ENCODE results near the gene DOCK4.

Gene DOCK4

DNA sequence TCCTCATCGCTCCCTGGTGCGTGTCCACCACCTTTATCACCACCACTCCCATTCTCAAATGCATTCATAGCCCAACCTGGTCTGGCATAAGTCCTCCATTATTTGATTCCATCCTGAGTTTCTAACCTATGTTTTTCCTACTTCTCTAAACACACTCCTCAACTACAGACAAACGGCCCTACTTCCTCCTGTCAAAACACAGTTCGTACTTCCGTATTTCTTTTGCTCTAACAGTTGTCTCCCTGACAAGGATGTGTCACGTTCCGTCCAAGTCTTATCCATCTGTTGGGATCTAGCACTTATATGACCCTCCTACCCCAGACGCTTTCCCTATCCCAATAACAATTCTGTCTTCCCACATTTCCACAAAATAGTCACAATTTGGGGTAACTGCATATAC lies 46.8 kb downstream of the DOCK4 start:
- DNase-seq (ENCODE audit: low spot score): no peak

DNA sequence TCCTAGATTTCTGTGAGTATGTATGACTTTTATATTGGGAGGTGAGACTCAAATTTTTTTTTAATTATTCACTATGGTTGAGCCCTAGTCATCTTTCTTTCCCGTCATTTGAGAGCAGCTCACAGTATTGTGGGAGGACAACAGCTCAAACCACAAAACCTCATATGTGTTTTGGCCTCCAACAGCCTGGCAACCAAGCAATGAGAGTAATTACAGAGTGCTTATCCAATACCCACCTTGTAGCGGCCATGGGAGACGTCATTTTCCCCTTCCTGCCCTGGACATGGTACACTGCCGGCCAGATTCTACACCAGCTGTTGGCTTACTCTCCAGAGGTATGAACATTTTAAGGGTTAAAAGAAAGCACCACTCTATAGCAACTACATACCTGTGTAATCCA lies 49.1 kb downstream of the DOCK4 start:
- no peak for DNase-seq (ENCODE audit: low spot score)

DNA sequence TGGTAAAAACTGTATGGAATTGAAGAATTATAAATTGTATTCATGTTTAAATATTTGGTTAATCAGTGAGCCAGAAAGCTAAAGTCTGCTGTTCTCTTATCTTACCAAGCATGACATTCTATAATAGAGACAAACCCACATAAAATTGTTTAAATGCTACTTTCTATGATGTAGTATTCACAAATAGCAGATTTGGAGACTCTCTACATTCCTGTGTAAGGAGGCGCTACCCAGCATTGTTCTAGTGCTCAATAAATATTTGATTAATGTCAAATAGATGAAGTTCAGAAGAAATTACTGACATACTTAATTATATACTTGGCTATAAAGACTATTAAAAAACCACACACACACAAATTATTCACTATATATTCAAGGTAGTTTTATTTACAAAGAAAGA lies 49.8 kb downstream of the DOCK4 start:
- no peak for DNase-seq (ENCODE audit: low spot score)

DNA sequence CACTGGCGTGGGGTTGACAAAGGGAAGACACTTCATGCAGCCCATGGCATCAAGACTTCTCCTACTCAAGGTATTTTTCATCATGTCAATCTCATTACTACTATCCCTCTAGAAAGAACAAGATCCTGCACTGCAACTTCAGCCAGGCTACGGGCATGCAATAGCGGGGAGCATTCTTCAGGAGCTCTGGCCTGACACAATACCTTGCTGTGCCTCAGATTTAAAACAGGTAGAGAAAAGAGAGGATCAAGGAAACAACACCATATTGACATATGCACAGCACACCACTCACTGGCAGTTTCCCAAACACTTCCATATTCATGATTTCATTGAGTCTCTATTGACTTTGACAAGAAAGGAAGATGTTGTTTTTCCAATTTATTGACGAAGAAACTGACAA lies 51.5 kb downstream of the DOCK4 start:
- DNase-seq (ENCODE audit: low spot score): no peak

DNA sequence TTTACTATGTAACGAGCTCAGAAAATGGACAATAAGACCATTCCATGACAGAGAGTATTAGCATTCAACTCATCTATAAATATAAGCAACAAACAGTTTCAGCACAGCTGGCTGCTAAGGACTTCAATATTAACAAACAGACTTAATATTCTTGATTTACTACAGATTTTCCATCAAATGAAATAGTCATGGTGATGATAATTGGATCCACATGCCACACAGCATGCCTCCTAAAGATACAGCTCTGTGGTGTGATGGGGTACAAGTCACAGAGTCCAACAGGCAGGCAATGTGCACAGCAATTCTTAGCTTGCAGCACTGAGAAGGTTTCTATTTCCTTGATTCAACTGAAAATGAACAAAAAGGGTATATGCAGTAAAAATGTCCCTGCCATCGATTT lies 54.0 kb downstream of the DOCK4 start:
- no peak for DNase-seq (ENCODE audit: low spot score)

DNA sequence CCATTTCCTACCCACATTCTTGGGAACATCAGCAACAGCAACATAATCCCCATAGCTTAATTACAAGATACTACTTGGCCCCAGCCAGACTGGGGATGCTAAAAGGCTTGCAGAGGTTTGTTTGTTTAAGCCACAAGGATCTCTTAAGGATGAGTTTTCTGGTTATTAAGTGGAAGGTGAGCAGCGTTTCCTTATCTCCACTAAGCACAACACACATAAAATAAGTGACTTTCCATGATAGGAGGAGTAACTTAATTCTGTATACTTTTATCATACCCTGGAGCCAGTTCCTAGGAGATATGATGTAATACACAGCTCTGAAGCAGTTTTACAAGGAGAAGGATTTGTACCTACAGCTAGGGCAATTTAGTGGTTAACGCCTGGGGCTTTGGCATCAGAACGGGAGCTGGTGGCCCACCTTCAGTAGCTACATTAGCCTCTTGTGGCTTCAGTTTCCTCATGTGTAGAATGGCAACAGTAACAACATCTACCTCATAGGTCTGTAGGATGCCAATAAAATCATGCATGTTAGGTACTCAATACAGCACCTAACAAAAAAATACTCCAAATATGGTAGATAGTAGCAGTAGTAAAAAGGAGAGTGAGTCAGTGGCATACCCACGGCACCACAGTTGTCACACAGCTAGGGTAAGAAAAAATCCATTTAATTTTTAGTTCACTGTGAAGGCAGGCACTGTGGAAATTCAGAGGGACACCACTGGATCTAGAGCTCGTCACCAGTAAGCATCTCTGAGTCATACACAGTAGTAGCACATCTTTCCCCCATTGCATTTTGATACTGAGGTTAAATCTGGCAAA lies 55.2 kb downstream of the DOCK4 start:
- DNase-seq (ENCODE audit: low spot score): no peak

DNA sequence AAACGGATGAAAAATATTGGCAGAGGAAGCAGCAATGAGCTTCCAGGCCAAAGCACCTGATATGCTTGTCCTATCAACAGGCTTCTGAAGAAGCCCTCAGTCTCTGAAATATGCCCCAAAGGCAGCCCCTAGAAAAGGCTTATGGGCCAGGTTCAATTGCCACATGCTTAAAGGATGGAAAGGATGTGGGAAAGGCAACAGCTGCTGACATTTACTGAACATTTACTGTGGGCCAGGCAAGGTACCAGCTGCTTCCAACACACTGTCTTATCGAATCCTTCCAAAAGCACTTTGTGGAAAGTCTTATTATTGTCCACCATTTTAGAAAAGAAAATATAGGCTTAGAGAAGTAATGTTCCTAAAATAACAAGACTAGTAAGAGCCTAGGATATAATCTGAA lies 56.5 kb downstream of the DOCK4 start:
- no peak for DNase-seq (ENCODE audit: low spot score)

DNA sequence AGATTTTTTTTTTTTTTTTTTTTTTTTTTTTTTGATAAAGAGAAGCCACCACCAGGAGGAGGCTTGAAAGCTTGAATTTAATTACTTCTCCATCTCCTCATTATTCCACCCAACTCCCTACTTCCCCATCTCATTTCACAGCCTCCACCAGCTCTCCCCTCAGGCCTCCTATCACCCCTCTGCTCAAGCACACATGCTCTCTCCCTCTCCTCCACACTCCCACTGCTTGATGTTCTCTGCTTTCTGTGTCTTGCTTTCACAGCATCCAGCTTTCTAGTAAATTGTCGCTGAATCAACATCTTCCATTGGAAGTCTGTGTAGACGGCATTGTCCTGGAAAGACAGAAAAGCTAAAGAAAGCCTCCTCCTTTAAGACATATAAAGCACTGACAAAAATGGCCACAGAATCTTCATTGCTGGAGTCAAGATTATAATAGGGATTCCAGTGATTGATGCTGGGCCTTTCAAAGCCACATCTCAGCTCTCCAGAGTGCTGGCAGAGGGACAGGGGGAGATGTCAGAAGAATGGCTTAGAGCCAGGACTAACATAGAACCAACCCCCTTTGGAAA lies 58.3 kb downstream of the DOCK4 start:
- DNase-seq (ENCODE audit: low spot score): no peak

DNA sequence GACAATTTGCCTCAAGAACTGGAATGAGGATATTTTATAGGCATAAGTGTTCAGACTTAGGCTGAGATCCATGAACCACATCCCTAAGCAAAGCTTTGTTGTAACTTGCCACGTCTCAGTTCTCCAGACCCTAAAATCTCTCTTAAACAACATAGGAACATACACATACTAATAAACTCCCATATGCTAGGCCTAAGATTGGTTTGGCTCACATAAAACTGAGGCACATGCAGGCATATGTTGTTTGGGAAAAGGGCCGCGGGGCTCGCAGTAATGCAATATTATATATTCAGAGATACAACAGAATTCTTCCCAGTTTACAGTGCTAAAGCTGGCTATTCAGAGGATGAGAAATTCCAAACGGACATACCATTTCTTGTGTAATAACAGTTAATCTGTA lies 61.0 kb downstream of the DOCK4 start:
- DNase-seq (ENCODE audit: low spot score): no peak

DNA sequence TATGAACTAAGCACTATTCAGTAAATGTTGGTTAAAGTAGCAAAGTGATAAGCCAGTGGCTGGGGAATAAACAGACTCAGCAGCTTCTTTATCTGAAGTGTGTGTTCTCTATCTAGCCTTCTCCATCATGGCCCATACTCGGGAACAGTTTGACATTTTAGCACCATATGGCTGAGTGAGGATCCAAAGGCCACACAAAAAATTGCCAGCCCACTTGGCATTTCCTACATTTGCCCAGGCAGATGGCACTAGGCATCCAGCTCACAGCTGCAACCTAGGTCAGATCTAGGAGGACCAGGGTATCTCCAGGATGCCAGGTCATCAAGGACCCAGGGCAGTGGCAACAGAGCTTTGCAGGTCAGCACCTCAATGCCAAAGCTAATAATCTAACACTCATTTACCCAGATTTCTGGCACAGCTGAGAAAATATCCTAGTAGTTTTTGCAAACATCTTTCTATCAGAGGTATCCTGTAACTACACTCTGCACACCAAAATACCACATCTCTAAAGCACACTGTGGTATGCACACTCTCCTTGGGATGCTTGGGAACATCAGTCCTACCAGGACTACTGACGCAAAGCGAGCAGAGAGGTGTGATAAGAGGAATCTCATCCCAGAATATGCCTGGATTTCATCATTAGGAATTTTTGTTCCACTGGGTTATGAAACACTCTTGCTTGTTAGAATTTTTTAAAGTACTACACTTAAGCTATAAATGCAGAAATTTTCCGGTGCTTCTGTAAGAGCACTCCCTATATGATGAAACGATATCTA lies 61.7 kb downstream of the DOCK4 start:
- DNase-seq (ENCODE audit: low spot score): no peak

DNA sequence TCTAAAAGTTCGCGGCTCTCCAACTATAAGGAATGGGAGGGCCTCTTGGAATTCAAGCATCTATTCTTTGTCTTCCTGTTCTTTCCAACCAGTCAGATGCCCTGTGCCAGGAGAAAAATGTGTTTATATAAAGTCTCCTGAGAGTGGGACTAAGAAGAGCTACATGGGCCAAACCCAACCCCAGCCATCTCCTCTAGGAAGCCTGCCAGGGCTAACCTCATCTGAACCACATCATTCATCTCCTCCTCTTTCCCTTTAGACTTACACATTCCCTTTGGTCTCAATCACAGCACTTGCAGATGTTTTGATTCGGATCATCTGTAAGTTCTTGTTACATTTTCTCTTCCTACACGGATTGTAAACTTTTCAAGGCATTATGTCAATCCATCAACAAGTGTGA lies 62.6 kb downstream of the DOCK4 start:
- DNase-seq (ENCODE audit: low spot score): no peak

DNA sequence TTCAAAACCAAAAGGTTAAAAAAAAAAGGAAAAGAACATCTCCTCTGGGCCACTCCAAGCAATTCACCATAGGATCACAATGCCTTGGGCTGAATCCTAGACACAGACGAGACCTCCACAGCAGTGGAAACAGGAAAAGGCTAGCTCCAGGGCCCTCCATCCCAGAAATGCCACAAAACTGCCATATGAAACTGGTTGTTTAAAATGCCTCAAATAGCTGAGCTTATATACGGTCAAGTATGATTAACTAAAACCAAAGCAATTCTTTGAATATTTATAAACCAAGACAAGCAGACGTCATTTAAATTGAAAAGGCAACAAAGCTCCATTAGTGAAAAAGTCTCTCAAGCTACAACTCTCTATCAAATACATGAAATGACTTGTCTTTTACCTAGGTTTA lies 63.1 kb downstream of the DOCK4 start:
- no peak for DNase-seq (ENCODE audit: low spot score)

DNA sequence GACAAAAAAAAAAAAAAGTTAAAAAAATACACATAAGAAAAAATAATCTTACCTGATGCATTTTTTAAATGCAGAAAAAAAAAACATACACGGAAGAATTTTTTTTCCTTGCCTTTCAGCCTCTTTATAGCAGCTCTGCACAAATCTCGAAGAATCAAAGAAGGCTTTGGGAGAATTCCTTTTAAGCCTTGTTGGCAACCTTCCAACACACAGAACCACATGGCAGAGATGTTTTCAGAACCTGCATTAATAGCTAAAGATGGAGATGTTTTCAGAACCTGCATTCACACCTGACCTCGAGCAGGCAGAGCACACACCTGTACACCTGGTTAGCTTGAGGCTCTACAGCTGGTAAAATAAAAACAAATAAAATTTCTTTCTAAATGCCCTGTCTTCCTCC lies 65.6 kb downstream of the DOCK4 start:
- no peak for DNase-seq (ENCODE audit: low spot score)

DNA sequence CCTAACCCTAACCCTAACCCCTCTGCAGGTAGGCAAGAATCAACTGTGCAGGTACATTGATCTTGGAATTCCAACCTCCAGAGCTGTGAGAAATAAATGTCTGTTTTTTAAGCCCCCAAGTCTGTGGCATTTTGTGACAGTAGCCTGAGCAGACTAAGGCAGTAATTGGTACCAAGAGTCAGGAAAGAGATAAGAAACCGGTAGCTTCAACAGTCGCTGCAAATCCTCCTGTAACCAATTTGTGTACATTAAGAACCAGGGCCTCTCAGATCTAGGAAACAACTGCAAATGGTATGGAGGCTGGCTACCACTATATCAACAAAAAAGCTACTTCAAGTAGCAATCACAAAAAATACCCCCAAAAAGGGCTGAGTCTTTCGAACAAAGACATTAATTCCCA lies 67.3 kb downstream of the DOCK4 start:
- no peak for DNase-seq (ENCODE audit: low spot score)

DNA sequence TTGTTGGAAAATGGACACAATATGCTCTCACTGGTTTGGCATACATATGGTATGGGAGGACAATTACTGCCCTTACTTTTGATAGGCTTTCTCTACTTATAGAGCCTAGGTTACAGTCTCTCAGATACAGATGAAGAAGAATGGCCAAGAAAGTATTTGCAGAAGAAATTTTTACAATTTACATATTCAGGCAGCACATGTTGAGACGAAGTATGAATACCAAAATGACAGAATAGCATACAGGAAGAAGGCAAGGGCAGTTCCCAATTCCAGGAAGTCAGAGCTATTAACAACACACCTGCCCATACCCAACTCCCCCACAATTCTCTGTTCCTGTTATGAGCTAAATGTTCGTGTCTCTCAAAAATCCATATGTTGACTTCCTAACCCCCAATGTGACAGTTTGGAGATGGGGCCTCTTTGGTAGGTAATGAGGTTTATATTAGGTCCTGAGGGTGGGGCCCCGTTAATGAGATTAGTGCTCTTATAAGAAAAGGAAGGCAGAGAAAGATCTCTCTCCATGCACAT lies 67.8 kb downstream of the DOCK4 start:
- DNase-seq (ENCODE audit: low spot score): no peak

DNA sequence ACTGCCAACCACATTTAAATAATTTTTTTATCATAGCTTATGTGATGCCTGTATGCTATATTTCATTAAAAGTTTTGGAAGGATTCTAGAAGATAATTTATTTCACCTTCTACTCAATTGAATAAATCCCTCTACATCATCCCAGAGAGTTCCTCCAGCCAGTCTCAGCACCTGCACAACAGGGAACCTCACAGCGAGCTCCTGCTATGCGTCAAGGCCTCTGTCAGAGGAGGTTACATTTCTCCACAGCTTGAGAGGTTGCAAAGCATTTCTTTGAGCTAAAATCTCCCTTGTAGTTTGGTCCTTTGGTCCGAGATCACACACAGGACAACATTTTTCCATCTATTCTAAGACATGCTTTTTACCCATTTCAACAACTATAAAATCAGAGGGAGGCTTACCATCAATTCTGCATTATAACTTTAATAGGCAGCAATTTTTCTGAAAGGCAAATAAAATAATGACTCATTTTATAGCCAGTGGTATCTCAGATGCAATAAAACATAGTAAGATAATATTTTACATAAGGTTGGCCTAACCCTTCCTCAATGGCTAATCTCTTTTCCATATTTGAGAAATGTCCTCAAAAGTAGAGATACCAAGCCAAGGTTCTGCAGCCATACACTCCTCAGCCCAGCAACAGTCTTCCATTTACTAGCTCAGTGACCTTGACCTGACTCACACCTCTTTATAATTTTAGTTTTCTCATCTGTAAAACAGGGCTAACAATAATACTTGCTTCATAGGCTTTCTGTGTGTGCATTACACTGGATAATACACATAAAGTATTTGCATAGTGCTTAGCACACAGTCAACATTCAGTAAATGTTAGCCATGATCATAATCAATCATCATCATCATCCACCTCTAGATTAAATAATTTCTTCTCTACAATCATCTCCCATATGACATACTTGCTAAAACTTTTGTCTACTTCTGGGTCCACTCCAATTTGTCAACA lies 68.8 kb downstream of the DOCK4 start:
- DNase-seq (ENCODE audit: low spot score): no peak

DNA sequence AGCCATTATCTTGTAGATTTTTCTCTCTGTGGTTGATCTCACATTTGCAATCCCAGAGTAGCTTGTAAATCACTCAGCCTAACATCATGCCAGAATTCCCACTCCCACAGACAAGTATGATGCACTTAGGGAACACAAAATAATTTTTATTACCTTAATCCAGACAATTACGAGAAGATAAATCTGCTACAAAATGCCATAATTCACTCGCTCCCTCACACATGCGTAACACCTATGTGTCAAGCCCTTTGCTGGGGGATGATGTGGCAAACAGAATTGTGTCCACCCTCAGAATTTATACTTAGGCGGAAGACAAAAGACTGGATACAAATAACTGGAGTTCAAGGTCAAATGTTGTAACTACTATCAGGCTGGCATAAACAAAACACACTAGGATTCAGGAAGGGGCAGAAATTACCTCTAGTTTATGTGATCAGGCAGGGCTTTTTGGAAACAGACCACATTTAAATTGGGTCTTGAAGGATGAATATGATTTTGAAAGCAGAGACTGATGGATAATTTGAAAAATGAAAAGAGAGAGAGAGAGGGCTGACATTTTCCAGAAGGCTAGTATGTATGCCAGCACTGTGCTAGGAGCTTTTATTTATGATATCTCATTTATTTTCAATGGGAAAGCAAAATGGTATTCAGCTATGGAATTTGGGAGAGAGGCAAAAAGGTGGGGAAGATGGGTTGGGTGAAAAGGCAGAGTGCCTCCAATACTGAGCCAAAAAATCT lies 69.8 kb downstream of the DOCK4 start:
- DNase-seq (ENCODE audit: low spot score): no peak

DNA sequence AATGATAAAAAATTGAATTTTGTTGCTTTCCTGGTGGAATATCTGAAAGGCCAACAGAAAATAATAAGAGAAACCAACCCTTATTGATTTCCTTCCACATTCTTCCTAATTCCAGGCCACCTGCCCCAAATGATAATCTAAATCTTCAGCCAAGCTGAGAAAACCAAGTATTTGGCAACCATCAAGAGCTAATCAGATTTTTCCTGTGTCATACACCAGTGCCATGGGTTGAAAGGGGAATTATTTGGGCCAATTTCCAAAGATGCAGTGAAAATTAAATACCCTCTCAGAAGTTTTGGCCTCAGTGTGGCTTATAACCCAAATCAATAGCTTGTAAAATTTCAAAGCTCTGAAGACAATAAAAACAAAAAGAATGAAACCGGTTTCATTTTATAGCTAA lies 70.4 kb downstream of the DOCK4 start:
- no peak for DNase-seq (ENCODE audit: low spot score)

DNA sequence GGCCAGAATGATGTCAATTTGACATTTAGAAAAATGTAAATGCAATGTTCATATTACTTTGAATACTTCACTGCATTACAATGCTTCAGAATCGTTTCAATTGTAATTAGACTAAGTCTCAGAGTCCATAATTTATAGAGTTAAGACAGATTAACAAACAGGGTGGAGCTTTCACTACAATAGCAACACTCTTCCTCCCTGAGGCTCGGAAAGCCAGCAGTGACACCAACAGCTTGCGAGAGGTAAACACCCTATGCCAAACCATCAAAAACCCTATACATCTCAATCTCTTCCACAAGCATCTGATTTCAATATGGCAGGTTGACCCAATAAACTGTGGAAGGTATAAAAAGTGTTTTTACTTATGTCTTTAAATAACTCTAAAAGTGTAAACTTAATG lies 72.2 kb downstream of the DOCK4 start:
- peak; percentile 37 for DNase-seq (ENCODE audit: low spot score)

DNA sequence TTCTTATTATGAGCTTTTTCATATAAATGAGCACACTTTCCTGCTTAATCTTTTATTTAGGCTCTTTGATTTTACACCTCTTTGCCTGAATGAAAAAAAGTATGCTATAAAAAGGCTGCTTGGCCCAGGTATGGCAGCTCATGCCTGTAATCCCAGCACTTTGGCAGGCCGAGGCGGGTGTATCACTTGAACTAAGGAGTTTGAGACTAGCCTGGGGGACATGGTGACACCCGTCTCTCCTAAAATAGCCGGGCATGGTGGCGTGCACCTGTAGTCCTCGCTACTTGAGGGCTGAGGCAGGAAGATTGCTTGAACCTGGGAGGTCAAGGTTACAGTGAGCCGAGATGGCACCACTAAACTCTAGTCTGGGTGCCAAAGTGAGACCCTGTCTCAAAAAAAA lies 72.9 kb downstream of the DOCK4 start:
- DNase-seq (ENCODE audit: low spot score): no peak

DNA sequence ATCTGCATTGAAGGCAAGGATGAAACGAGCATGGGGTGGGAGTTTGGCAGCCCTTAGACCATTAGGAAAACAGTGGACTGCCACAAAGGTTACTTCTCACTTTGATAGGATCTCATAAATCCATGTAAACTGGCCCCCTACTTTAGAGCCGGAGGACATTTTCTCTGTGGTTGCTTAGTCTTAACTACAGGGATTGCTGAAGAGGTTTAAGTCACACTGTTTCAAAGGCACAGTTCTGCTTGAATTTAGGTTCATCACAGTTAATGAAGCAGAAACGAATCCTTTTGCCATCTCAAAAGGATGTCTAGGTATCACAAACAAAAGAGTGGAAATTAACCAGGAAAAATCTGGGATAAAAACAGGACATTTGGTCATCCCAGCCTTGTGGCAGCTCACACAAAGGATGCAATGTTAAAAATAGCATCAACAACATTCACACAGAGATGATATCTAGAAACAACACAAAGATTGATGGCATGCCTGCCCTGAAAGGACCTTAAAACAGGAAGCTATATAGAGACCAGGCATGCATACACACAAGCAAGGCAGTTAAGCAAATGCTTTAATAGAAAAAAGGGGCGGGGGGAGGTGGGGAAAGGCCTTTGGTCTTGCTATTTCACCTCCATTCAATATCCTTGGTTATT lies 74.0 kb downstream of the DOCK4 start:
- DNase-seq (ENCODE audit: low spot score): no peak
